HG02885 (cell line): ENCODE data around the gene TMEM59L.

Experiments used
- ATAC-seq: cut with Tn5 transposase; IDR thresholded peaks from one replicate; pipeline ENCODE4 v1.9.1; 2021; ENCODE audit warnings: mild to moderate bottlenecking; ENCODE audit not compliant: unreplicated experiment, poor library complexity

The TMEM59L gene

GRCh38 chr19:18608102-18608804 lies 4.4 kb upstream of the TMEM59L start:
- ATAC-seq, result no peak

DNA sequence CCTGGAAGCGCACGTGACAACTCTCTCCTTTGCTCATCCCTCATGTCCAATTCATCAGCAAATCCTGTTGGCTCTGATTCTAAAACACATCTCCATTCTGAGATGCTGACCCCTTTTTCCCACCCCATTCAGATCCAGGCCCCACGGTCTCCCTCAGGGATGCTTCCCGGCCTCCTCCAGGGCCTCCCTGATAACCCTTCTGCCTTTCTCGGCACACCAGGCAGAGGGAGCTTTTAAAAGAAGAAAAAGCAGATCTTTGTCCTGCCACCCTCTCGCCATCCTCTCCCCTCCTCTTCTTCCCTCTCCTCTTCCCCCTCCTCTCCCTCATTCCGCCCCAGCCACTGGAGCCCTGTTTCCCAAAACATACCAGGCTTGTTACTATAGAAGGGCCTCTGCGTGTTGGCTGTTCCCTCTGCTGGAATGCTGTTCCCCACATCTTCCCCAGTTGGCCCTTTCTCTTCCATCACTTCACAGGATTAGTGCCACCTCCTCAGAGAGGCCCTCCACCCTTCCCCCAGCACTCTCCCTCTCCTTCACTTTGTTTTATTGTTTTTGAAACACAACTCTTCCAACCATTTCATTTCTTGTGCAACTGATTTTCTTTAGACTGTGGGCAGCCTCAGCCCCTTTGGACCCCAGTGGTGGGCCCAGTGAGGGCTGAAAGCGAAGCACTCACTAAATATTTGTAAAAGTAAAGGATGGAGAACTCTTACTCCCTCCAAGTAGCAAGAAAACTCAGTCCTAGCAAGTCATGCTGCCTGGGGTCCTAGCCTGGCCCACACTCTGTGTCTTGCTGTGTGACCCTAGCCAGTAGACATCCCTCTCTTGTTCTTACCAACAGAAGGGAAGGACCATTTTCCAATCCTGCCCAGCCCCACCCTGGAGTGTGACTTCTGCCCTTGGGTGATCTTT lies 3.6 kb upstream of the TMEM59L start:
- no peak for ATAC-seq

DNA sequence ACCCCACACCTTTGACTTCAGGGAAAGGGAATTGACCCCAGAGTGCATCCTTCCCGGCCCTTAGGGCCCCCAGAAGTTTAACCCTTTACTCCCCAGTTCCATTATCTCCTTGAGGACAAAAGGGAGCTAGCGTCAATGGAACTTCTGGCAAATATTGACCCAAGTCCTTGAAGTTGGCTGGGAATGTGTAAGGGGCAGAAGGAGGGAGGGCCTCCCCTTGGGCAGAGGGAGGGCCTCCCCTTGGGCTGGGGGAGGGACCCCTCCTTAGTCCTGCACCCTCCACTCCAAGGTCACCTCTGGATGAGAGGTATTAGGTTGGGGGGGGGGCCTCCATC lies 3.0 kb upstream of the TMEM59L start:
- ATAC-seq, result no peak

- no peak for ATAC-seq
Measured at GRCh38 chr19:18610245-18610555, 2.5 kb upstream of the TMEM59L start.

- no peak for ATAC-seq
Measured at GRCh38 chr19:18610556-18611326, 1.9 kb upstream of the TMEM59L start.

DNA sequence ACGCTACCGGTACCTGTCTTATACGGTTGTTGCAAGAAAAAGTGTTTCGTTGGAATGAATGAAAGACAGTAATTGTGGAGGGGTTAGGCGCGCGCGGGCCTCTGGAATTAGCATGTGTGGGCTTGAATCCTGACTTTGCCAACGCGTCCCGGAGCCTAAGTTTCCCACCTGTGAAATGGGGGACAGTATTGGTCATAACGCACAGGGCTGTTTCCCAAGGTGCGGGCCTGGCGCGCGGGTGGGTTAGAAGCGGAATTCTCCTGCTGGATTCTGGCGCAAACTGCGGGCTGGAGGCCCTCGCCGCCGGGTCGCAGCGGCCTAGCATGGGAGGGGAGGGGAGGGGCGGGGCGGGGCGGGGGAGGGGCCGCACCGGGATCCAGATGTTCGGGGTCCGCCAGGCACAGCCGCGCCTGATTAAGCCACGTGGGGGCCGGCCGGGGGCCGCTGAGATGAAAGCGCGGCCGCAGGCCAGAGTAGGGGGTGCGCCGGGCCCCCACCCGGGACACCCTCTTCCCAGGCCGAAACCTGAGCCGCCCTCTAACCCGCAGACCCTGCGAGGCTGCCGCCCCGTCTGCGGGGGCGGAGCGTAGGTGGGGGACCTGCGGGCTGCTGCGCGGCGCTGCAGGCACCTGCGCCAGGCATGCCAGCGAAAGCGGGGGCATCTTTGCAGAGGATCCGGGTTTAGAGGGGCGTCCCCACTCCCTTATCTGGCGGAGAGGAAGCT lies 1.2 kb upstream of the TMEM59L start:
- ATAC-seq, result no peak

- ATAC-seq, result no peak
Measured at GRCh38 chr19:18612051-18612771, 459 bp upstream of the TMEM59L start.

- ATAC-seq, result no peak
Measured at GRCh38 chr19:18613589-18614234, 1.0 kb downstream of the TMEM59L start.

DNA sequence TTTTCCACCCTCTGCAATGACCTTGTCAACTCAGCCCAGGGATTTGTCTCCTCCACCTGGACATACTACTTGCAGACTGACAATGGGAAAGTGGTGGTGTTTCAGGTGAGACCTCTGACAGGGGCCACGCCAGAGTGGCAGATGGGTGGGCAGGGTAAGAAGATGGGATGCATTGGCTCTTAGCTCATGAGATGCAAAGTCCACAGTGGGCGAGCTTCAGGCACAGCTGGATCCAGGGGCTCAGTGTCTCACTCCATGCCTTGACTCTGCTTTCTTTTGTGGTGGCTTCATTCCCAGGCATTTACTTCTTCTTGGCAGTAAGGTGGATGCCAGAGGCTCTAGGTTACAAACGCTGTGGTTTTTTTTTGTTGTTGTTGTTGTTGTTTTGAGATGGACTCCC lies 3.4 kb downstream of the TMEM59L start:
- ATAC-seq, result no peak

DNA sequence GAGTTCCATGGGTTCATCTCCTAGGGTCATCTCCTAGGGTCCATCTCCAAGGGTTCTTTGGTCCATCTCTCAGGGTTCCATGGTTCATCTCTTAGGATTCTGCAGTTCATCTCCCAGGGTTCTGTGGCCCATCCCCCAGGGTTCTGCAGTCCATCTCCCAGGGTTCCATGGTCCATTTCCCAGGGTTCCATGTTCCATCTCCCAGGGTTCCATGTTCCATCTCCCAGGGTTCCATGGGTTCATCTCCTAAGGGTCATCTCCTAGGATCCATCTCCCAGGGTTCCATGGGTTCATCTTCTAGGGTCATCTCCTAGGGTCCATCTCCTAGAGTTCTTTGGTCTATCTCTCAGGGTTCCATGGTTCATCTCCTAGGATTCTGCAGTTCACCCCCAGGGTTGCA lies 4.9 kb downstream of the TMEM59L start:
- no peak for ATAC-seq

DNA sequence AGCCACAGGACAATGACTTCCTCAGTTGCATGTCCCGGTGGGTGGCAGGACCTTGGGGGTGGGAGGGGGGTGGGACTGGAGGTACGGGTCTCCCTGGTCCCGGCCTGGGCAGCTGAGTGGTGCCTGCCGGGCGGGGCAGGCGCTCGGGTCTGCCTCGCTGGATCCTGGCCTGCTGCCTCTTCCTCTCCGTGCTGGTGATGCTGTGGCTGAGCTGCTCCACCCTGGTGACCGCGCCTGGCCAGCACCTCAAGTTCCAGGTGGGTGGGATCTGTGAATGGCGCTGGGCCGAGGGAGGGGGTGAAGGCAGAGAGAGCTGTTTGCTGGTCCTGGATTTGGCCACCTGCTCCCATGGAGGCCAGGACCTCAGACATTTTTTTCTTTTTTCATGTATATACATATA lies 5.6 kb downstream of the TMEM59L start:
- no peak for ATAC-seq

GRCh38 chr19:18620311-18620710 lies 7.6 kb downstream of the TMEM59L start:
- ATAC-seq, result no peak

DNA sequence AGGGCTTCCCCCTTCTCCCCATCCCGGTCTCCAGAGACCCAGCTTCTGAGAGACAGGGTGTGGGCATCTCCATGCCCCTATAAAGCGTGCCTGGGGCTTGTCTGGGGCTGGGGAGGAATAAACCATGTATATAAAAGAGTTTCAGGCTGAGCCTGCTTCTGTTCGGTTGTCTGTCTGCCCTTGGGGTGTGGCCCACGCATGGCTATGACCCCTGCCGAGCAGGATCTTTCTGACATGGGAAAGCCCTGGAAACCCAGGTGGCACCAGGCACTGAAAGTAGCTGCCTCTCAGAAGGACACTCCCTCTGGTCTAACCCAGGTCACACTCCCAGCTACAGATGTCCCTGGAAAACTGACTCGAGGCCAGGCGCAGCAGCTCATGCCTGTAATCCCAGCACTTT lies 8.2 kb downstream of the TMEM59L start:
- ATAC-seq, result no peak

- no peak for ATAC-seq
Measured at GRCh38 chr19:18626906-18627305, 14.2 kb downstream of the TMEM59L start.

GRCh38 chr19:18629166-18630088 lies 16.8 kb downstream of the TMEM59L start:
- no peak for ATAC-seq

GRCh38 chr19:18633321-18633720 lies 20.7 kb downstream of the TMEM59L start:
- no peak for ATAC-seq

DNA sequence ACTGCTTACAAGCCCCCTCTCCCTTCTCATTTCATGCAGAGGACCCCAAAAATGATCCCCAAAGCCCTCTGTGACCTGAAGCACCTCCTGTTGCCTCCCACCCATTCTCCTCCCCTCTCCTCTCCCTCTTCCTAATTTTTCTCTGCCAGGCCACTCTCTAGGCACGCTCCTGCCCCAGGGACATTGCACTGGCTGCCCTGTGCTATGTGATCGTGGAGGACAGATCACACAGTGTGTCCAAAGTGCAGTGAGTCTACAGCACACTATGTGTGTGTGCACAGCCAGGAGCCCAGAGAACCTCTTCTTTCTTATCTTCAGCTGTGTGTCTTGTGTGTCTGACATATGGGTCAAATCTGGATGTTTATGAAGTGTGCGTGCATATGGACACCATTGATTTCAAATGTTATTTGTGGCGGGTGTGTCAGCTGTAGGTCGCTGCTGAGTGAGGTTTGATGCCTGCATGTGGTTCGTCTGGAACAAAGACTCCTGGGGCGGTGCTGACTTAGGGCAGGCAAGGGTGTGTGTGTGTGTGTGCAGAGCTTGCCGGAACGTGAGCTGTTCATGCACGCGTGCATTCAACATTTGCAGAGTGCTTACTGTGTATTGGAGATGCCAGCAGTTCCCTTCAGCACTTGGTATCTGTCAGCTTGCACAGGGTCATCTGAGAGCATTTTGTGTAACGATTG lies 22.1 kb downstream of the TMEM59L start:
- no peak for ATAC-seq

DNA sequence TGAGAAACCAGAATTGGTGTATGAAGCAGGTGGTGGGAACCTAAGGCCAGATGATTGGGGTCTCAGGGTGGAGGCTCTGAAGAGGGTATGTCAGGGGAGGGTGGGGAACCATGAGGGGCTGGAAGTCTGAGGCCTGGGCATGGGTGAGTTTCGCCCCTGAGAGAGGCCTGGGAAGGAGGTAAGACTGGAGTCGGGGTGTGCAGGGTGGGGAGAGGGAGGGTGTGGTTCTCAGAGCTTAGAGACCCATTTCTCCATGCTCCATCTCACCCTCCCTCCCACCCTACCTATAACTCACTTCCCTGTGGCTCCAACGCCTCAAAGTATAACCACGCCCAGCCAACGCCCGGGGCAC lies 23.1 kb downstream of the TMEM59L start:
- no peak for ATAC-seq
